Fibroblast of upper back skin (primary cell): Measurements from ENCODE around the gene YPEL2.

Experiments
- DNase-seq: peaks from one replicate; pipeline ENCODE4 v3.0.0-alpha.2; 2013

The YPEL2 gene

DNA sequence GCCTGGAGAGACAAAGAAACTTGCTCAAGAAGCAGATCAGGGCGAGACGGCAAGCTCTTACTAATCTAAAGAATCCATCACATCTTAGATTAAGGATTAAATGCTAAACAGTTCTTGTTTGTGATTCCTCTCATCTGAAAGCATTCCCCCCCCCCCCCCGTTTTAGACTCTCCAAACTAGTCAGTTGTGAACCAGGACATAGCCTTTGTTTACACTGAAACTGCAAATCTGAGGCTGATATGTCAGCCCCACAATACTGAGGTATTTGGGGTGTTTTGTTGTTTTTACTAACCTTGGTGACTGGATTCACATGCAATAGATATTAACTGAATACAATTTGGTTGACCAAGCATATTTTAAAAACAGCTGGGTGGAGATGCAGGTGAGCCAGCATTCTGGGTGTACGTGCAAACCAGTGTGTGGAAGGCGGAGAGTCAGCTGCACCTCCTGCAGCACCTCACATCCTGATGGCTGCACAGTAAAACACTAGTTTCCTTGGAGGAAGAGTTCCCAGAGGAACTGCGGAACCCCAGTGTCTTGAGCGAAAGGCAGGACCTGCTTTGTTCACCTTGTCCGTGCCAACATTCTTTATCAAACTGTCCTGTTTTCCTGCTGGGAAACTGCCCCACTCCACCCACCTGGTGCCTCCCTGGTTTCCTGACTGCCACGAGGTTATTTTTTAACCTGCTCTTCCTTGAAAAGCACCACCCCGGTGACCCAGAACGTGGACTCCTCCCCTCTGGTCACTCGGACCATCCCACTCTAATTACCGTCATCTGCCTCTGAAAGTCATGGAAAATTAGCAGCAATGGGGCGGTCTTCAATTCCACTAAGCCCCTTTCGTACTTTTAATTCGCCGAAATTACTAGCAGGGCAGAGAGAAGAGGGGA lies 1.2 kb upstream of the YPEL2 start:
- DNase-seq: no peak

DNA sequence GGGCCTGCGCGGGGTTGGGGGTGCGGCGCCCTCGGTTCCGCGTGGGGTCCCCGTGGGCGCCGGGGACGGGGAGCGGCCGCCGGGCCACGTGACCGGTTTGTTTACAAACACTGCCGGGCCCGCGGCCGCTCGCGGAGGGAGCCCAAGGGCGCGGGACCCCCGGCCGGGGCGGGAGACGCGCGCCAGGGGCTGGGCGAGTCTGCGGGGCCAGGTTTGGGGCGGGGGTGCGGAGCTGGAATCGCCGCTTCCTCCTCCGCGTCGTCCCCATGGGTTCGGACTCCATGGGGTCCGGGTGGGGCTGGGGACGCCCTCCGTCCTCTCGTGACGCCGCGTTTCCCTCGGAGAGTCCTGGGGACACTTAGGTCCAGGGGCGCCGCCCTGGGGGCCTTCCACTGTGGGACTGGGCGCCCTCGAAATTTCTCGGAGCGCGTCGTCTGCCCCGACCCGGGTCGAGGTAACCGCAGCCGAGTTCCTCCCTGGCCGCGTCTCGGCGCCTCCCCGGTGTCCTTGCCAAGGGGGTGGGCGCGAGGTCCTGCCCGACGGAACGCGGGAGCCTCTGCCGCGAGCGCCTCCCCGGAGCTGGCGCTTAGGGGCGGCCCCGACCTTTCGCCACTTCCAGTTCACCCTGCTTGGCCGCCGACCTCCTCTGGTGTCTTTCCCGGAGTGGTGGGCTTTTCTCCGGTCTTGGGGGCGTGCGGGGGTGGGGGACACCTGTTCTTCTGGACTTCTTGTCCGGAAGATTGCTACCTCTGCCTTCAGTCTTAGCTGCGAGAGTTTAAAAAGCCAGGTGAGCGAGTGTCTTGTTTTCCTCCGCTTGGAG lies 684 bp downstream of the YPEL2 start:
- no peak for DNase-seq

DNA sequence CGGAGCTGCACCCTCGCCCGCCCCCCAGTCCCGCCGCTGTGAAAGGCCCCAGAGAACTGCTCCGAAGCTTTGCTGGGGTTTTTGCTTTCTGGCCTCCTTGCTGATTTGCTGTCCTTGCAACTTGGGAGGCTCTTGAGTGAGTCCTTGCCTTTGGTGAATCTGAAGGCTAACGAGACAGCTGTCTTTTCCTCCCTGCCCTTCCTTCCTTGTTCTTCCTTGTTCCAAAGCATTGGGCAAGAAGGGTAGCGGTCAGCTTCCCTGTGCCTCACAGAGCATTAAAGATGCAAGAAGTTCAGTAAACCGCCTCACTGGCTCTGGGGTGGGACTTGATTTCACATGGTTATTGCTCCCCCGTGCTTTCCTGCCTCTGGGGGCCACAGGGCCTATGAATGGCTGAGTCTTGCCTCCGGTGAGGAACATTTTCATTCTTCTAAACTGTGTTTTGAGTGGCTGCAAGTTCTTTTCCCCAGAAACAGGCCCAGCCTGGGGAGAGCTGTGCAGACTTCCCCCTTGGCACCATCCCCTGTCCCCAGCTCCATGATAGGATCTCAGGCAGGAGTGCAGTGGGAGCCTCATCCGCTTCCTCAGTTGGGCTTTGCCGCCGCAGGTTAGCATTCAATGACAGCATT lies 1.4 kb downstream of the YPEL2 start:
- DNase-seq: no peak

DNA sequence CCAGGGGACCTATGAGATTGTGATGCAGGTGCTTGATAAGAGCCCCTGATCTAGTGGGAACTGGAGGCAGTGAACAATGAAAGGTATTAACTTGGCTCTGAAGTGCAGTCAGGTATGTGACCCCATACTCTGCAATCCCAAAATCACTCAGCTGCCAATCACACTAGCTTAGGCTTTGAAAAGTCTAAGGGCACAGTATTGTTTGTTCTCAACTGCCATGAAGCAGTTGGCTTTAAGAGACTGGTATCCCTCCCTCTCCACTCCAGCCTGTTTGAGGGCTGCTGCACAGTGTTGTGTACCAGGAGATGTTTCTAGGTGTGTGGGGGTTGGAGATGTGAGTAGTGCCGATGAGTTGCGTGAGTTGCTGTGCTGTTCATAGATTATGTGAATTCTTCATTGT lies 2.4 kb downstream of the YPEL2 start:
- no peak for DNase-seq

DNA sequence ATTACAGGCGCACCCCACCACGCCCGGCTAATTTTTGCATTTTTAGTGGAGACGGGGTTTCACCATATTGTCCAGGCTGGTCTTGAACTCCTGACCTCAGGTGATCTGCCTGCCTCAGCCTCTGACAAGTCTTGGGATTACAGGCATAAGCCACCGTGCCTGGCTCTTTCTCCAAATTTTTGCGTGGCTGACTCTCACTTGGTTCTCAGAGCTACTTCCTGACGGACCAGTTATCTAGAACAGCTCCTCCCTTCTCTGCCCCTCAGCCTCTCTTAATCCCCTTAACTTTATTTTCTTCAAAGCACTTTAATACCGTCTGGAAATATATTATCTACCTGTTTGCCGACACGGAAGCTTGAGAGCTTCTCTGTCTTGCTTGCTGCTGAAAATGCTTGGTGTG lies 4.2 kb downstream of the YPEL2 start:
- DNase-seq: no peak

DNA sequence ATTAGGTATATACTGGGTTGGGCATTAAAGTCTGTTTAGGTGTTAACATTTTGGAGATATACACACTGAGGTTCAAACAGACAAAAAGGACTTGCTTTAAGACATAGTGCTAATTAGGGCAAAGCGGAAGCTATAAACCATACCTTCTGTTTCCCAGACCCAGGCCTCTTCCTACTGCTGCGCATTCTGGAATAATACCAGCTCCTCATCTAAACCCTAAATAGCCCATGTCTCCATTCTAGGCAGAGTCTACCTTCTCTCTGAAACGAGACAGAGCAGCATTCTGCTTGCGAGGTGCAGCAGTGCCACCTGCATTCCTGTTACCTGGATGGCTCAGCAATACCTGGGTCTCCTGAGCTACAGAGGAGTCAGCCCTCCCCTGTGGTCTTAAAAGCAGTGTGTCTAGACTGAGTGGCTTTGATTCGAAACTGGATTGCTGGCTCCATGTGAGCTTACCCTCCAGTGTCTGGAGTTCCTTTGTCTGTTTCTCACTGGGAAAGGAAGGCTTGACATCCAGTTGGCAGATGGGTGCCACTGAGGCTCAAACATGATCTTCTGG lies 6.4 kb downstream of the YPEL2 start:
- no peak for DNase-seq

DNA sequence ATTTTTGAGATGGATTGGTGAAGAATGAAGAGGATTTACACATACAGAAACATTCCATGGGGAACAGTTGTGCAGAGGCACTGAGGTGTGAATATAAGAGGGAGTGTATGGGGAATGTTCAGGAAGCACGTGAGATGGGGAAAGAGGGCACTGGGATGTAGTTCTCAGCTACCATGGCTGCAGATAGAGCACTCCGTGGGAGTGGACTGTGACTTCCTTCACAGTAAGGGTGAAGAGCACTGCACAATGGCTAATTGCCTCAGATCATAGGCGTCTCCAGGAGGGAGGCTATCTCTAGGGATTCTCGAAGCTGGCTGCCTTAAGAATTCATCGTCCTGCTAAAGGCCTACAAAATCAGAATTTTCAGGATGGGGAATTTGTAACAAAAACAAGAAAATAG lies 7.0 kb downstream of the YPEL2 start:
- DNase-seq: no peak

DNA sequence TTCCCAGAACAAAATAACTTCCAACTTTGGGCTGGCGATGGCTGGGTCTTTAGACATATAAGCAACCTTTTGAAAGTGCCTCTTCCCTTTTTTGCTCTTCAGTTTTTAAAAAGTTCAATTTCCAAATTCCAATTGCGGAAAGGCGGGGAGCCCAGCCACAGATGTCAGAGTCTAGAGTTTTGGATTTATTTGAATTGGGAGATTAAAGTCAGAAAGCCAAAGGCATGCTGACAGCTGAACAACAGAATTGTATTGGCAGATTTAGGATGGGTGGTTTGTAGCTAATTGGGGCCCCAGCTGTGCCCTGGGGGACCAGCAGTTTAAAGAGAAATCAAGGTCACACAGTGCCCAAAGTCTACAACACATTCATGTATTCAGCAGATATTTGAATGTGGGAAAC lies 10.5 kb downstream of the YPEL2 start:
- no peak for DNase-seq

DNA sequence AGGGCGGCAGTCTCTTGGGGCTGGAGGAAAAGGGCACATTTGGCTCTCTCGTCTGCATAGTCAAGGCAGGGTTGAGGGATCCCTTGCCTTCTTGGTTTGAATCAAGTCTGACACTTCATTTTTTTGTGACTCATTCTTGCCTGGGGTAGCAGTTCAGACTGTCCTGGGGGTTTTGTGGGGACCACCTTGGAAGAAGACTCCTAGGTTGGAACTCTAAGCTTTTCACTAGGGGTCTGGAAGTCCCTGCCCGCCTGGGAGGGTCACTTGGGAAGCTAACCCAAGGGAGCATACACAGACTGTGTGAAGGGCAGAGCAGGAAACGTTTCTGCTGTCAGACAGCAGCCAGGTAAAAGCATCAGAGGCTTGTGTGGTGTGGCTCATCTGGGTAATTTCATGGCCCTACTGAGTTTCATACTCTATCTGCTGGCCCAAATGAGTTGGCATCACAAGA lies 11.3 kb downstream of the YPEL2 start:
- no peak for DNase-seq

DNA sequence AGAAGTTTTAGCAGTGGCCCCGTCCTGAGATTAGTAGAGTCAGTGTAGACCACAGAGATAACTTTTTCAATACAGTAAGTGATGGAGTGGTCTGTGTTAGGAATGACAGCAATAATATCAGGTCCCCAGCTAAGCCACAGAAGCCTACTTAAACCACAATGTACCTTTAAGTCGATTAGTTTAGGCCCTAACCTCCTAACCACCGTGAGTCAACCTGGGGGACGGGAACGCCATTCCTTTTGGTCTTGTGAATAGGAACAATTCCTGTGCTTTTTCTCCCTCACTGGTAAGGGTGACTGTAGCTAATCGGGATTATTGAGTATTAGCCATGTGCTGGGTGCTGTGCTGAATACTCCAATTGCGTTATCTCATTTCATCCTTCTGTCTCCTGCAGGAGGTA lies 14.0 kb downstream of the YPEL2 start:
- no peak for DNase-seq

DNA sequence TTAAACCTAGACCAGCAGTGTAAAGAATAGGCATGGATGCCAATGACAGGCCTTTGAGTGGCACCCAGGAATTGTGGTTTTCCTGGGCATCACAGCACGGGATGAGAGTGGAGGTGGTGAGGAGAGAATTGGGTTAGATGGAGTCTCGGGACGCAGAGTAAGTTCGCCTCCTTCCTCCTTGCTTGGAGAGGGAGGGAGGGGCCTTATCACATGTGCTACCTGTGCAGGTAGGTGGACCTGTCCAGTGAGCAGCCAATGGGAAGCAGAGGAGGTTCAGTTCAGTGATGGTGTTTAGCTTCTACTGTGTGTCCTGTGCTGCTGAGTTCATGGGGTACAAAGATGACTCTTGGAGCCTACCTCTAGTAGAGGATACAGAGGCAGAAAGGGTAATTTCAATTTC lies 14.9 kb downstream of the YPEL2 start:
- no peak for DNase-seq

DNA sequence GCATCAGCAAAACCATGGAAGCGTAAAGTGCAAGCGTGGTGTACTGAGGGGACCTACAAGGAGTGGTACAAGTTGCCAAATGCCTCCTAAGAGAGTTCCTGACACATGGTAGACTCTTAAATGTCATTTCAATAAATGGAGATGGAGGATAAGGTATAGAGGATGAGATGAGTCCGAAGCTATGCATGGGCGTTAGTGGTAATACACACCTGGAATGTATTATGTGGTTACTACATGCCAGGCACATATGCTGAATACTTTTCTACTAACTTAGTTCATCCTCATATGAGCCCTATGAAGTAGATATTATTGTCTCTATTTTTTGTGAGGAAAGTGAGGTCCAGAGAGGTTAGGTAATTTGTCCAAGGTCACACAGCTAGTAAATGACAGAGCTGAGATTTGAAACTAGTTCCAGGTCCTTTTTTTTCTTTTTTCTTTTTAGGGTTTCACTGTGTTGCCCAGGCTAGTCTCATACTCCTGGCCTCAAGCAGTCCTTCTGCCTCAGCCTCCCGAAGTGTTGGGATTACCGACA lies 15.5 kb downstream of the YPEL2 start:
- no peak for DNase-seq

DNA sequence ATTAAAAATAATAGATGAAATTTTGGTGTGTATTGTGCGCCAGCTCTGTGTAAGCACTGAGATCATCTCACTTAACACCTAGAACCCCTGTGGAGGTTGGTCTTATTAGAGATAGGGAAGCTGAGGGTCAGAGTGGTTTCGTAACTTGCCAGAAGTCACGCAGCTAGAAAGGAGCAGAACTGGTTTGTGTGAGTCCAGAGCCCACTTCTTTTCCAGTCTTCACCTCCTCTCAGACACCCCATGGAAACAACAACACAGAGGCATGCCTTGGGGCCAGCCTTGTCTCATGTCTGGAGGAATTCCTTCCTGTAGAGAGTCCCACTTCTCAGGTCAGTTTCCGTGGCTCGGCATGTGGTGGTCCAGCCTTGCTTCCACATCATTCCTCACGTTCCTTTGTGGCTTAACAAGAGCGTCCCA lies 16.5 kb downstream of the YPEL2 start:
- DNase-seq: peak; percentile 35

DNA sequence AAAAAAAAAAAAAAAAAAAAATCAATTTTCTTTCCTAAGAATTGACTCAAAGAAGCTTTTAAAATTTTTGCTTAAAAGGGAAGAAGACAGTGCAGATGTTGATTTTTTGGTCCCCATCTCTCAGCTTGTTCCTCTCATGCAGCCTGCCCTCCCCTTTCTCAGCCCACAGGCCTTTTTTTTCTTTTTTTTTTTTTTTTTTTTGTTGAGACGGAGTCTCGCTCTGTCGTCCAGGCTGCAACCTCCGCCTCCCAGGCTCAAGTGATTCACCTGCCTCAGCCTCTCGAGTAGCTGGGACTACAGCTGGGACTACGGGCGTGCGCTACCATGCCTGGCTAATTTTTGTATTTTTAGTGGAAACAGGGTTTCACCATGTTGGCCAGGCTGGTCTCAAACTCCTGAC lies 17.7 kb downstream of the YPEL2 start:
- DNase-seq: no peak

DNA sequence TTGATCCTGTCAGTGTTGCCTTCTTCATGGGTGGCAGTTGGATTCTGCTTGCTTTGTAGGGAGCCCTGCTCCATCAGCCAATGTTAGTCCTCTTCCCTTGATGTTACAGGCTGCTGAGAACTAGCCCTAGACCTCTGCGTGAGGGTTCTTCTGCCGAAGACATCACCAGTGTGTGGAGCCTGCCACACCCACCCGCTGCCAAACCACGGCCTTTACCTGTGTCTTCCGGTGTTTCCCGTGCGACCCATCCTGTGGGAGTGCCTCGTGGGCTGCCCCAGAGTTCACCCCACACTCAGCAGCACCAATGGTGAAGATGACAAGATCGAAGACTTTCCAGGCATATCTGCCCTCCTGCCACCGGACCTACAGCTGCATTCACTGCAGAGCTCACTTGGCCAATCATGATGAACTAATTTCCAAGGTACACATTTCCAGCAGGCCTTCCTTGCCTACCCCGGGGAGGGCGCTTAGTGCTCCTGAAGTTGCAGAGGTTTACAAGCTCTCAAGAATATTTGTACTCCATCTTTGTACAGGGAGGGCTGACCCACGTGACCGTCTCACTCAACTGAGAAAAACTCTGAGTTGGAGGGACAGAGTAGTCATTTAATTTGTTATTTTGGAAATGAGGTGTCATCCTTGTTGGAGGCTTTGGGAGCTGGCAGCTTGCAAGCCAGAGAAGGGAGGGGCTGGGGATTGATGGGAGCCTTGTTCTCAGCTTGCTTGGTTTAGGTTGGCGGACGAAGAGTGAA lies 21.8 kb downstream of the YPEL2 start:
- no peak for DNase-seq

DNA sequence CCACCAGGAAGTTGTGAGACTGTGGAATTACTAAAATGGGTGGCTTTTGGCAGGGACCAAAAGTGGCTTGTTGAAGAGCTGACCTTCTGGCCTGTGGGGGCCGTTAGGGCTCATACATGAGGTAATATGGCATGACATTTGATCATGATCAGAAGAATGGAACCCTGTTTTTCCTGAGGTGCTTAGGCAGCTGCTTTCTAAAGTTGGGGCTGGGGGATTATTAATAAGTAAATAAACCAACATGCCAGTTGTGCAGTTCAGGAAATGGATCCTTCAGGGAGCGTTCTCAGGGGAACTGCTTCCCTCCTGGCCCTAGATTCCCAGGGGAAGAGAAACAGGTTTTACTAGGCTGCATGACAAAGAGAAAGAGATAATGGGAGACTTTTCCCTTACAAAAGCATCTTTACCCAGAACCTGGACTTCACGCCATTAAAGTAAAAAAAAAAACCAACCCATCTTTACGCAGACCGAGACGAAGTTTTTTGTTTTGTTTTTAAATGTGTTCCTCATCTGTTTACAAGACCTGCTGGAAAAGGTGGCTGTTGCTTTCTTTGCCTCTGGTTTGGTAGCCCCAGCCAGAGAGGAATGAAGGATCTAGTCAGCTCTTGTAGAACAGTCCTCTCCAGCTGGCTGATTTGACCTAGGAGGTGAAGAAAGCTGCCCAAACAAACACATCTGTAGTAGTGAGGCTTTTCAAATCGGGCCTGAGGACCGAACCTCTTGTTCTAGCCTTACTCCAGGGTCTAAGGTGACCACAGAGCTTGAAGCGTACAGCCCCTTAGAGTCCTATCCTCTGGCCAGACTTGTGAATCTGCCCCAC lies 22.7 kb downstream of the YPEL2 start:
- DNase-seq: no peak

DNA sequence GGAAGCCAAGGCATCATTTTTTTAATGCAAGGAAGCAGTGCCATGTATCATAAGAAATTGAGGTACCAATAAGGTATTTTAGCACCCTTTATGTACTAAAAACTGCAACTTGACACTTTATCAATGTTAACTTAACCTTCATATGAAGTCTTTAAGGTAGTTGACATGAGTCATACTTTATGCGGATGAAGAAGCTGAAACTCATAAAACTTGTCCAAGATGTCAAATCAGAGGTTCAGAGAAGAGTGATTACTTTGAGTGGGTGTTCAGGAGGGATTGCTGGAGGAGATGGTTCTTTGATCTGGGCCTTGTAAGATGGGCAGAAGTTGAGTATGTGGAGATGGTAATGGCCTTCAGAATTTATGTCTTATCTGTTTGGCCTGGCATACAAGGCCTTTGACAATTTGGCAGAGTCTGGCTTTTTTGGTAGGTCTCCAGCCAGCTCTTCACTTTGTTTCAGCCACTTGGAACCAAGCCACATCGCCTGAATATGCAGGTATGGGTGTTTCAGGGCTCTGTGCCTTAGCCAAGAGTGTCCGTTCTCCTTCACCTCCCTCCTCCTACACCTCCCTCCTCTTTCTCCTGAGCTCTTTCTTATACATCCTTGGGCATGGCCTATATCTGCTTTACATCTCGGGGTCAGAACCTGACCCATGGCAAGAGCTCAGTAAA lies 23.7 kb downstream of the YPEL2 start:
- DNase-seq: no peak

DNA sequence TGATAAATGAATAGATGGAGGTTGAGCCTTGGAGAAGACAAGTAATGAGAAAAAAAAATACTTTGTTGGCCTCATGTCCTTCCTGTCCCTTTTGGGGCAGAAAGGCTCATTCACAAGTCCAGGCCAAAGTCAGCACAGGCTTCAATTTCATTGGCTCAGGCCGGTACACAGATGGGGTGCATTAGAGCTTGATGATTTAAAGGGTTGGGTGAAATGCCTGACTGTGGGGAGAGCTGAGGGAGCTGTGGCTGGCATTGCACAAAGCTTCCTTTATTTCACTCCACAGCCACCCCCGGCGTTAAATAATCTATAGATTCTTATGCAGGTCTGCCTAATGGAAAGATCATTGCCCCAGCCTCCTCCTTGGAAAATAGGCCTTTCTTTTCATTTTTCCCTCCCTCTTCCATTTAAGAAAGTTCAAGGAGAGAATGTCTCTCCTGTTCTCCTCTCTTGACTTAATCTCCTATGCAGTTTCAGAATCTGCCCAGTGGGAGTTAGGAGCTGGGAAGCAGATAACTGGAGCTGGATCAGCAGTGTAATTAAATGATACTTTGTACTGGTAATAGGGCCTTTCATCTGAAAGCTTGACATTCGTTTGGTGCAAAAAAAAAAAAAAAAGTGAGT lies 24.4 kb downstream of the YPEL2 start:
- no peak for DNase-seq

DNA sequence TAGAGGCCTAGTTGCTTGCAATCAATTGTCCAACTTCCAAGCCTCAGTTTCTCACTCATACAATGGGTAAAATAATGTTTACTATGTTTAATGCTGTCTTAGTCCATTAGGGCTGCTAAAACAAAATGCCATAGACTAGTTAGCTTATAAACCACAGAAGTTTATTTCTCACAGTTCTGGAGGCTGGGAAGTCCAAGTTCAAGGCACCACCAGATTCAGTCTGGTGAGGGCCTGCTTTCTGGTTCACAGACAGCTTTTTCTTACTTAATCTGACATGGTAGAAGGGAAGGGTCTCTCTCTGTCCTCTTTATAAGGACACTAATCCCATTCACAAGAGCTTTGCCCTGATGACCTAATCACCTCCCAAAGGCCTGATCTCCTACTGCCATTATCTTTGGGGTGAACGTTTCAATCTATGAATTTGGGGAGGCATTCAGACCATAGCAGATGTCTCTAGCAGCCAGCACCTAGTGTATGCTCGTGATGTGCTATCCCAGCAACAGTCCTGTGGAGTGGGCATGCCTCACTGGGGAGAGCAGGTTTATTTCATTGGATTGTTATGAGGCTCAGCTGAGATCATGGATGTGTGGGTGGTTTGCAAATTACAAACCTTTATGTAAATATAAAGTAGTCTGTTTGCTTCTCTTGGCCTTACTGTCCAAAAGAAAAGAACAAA lies 25.2 kb downstream of the YPEL2 start:
- no peak for DNase-seq

DNA sequence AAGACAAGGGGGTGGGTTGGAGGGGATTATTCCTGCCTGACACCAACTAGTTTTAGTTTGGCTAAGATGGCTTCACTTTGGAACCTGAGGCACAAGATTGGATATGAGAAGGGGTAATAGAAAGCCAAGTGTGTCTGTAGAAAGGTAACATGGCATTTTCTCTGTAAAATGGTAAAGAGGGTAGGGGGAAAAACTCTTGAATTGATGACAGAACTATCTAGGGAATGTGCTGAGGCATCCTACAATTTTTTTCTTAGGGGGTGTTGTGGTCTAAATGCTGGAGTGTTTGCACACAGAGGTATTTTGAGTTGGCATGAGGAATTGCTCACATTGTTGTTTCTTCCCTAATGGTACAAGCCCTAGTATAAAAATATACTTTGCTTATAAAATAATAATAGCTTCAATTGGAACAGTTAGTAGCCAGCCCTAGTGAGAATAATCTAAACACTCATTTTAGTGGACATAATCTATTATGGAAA lies 25.8 kb downstream of the YPEL2 start:
- peak; percentile 57 for DNase-seq
